ENCODE results near the gene GLUD1.

GRCh38 chr10:87038286-87038717, 56.3 kb downstream of the GLUD1 start:
- no peak for TF ChIP-seq CTCF (IDR thresholded peaks at IDR 0.05)
- TF ChIP-seq POLR2AphosphoS5 (IDR thresholded peaks at IDR 0.05; ENCODE audit: low read depth, low read length), result no peak
